HCT116 (cell line): Measurements from ENCODE around the gene AGTR1. TPM values are rescaled to one million over a fixed set of nuclear protein-coding genes. Genes with fewer than 3 reads are reported as not detected.

Experiments used
- ATAC-seq: fragments of 200-7000 bp; cut with Tn5 transposase; 2 replicates; pipeline ENCODE4 v1.9.1; 2020; ENCODE audit warnings: mild to moderate bottlenecking, moderate library complexity
- BruUV-seq: library from RNA; stranded (reverse); fragments of 400-500 nt; replicated peaks from 2 replicates; lab custom pipeline; 2021; lab: Mats Ljungman, UMichigan
- CTCF ChIA-PET: fragments of 300-600 bp; sonication (Branson Sonifier 250); formaldehyde crosslinking; loops from one replicate; lab custom pipeline; 2021; ENCODE audit warnings: antibody characterized with exemption; lab: Charles Lee
- POLR2A ChIA-PET: fragments of 300-600, 350-600 bp; sonication (Branson Sonifier 250); formaldehyde crosslinking; loops from one replicate; lab custom pipeline; 2021; ENCODE audit warnings: antibody characterized with exemption; lab: Charles Lee
- RAD21 ChIA-PET, 2 experiments: fragments of 300-600 bp; sonication (Branson Sonifier 250); formaldehyde crosslinking; loops; one replicate each; lab custom pipeline; 2023; ENCODE audit warnings: low total read pairs in 2 of 2; ENCODE audit not compliant: uncharacterized antibody in 2 of 2, unreplicated experiment in 2 of 2, low non-redundant PET in 1 of 2; lab: Charles Lee
- DNase-seq: peaks from one replicate; pipeline ENCODE4 v3.0.0-alpha.2; 2010; ENCODE audit warnings: low read depth, low spot score
- H2AFZ ChIP-seq: fragments of 200-600 bp; shearing (Covaris generic), sonication (generic); 2 replicates; pipeline ENCODE4 v1.6.1; 2017; ENCODE audit warnings: low read depth, mixed run types, mixed read lengths, antibody characterized with exemption, low read length; ENCODE audit not compliant: poor library complexity, severe bottlenecking
- H3K27ac ChIP-seq: 2 replicates; pipeline ENCODE4 v1.5.1; 2012; ENCODE audit warnings: low read depth, low read length
- H3K27me3 ChIP-seq: fragments of 200-600 bp; sonication (generic); 2 replicates; pipeline ENCODE4 v1.6.1; 2016; ENCODE audit warnings: mixed run types, low read length, mixed read lengths; ENCODE audit not compliant: insufficient read depth
- H3K36me3 ChIP-seq, 2 experiments: fragments of 200-500 bp in 1 of 2; fragments of 200-600 bp in 1 of 2; sonication (Bioruptor generic) in 1 of 2; sonication (generic) in 1 of 2; 2 replicates each; pipeline versions ENCODE4 v1.5.1 to v1.6.1; 2014 to 2016; ENCODE audit warnings: low read length in 2 of 2, inconsistent platforms in 1 of 2, mixed read lengths in 1 of 2, mixed run types in 1 of 2; ENCODE audit not compliant: insufficient read depth in 2 of 2, control insufficient read depth in 1 of 2
- H3K4me1 ChIP-seq, 2 experiments: fragments of 200-600 bp in 1 of 2; sonication (generic) in 1 of 2; 2 replicates each; pipeline versions ENCODE4 v1.5.1 to v1.6.1; 2012 to 2017; ENCODE audit warnings: low read length in 2 of 2, inconsistent platforms in 1 of 2, mild to moderate bottlenecking in 1 of 2, mixed read lengths in 1 of 2, mixed run types in 1 of 2, moderate library complexity in 1 of 2; ENCODE audit not compliant: insufficient read depth in 2 of 2, control insufficient read depth in 1 of 2
- H3K4me2 ChIP-seq: fragments of 200-600 bp; sonication (generic); 2 replicates; pipeline ENCODE4 v1.6.1; 2017; ENCODE audit warnings: mixed run types, low read length, mixed read lengths
- H3K4me3 ChIP-seq, 2 experiments: fragments of 200-600 bp in 1 of 2; sonication (generic) in 1 of 2; replicated peaks in 1 of 2; 2 replicates each; pipeline ENCODE4 v1.5.1; 2011 to 2016; ENCODE audit warnings: low read length in 2 of 2, control low read depth in 1 of 2, low read depth in 1 of 2, mild to moderate bottlenecking in 1 of 2, mixed read lengths in 1 of 2, mixed run types in 1 of 2
- H3K79me2 ChIP-seq: fragments of 200-600 bp; sonication (generic); 2 replicates; pipeline ENCODE4 v1.6.1; 2017; ENCODE audit warnings: mild to moderate bottlenecking, mixed run types, low read length, moderate library complexity, mixed read lengths; ENCODE audit not compliant: insufficient read depth
- H3K9ac ChIP-seq: fragments of 200-600 bp; sonication (generic); 2 replicates; pipeline ENCODE4 v1.6.1; 2016; ENCODE audit warnings: low read length, mixed read lengths
- H3K9me2 ChIP-seq: fragments of 200-600 bp; sonication (generic), shearing (Covaris generic); 2 replicates; pipeline ENCODE4 v1.6.1; 2017; ENCODE audit warnings: mixed run types, mild to moderate bottlenecking, moderate library complexity; ENCODE audit not compliant: insufficient read depth
- H3K9me3 ChIP-seq, 2 experiments: fragments of 200-500 bp in 1 of 2; fragments of 200-600 bp in 1 of 2; sonication (Bioruptor generic) in 1 of 2; sonication (generic) in 1 of 2; 2 replicates each; pipeline ENCODE4 v1.6.1; 2014 to 2017; ENCODE audit warnings: low read length in 2 of 2, mixed read lengths in 2 of 2, inconsistent platforms in 1 of 2, low read depth in 1 of 2, mild to moderate bottlenecking in 1 of 2, mixed run types in 1 of 2, moderate library complexity in 1 of 2; ENCODE audit not compliant: control insufficient read depth in 1 of 2, insufficient read depth in 1 of 2
- H4K20me1 ChIP-seq: fragments of 200-600 bp; sonication (generic), shearing (Covaris generic); 2 replicates; pipeline ENCODE4 v1.6.1; 2017; ENCODE audit warnings: mixed run types, mild to moderate bottlenecking, moderate library complexity; ENCODE audit not compliant: insufficient read depth
- CEBPB ChIP-seq: IDR thresholded peaks from 2 replicates; pipeline ENCODE4 v1.6.1; 2012; ENCODE audit warnings: low read depth
- EZH2phosphoT487 ChIP-seq: fragments of 200-600 bp; IDR thresholded peaks from 2 replicates; pipeline ENCODE4 v1.6.1; 2018; ENCODE audit warnings: antibody characterized with exemption, borderline replicate concordance
- POLR2A ChIP-seq: IDR thresholded peaks from 2 replicates; pipeline ENCODE4 v1.7.0; 2011; ENCODE audit warnings: borderline replicate concordance; ENCODE audit not compliant: insufficient read depth, insufficient read length; ENCODE audit errors: extremely low read depth
- RAD21 ChIP-seq: IDR thresholded peaks from 2 replicates; pipeline ENCODE4 v1.6.1; 2012; ENCODE audit warnings: low read depth, mild to moderate bottlenecking
- ZNF274 ChIP-seq: fragments of 200-500 bp; sonication (Bioruptor generic); IDR thresholded peaks from 2 replicates; pipeline ENCODE4 v1.6.1; 2014; ENCODE audit warnings: mild to moderate bottlenecking, low read depth, low read length, inconsistent platforms
- intact Hi-C: fragments of 100-400 bp; cut with micrococcal nuclease; formaldehyde crosslinking; loops from 2 replicates; pipeline ENCODE4 v1.10.0; 2022
- total RNA-seq: library from RNA; stranded (reverse); gene quantifications from one replicate; pipeline ENCODE4 v1.2.1, GENCODE V29; 2021; ENCODE audit not compliant: unreplicated experiment
- TF ChIP-seq, protein P1 (sequence below), 3 experiments: fragments of 200-600 bp in 1 of 3; sonication (generic) in 1 of 3; IDR thresholded peaks in 2 of 3; conservative IDR thresholded peaks in 1 of 3; 2 replicates each; pipeline ENCODE4 v1.5.1; 2012 to 2017; ENCODE audit warnings: low read depth in 2 of 3, low read length in 2 of 3, antibody characterized with exemption in 1 of 3, borderline replicate concordance in 1 of 3, control low read depth in 1 of 3, mild to moderate bottlenecking in 1 of 3, mixed read lengths in 1 of 3, mixed run types in 1 of 3, moderate library complexity in 1 of 3; ENCODE audit not compliant: insufficient read depth in 1 of 3
- TF ChIP-seq, protein P2 (sequence below): IDR thresholded peaks from 2 replicates; pipeline ENCODE4 v1.6.1; 2012
- TF ChIP-seq, protein P3 (sequence below): IDR thresholded peaks from 2 replicates; pipeline ENCODE4 v1.6.1; 2012; ENCODE audit warnings: low read depth

AGTR1 gene
- total RNA-seq, 1 experiment from 2014 or later = not detected

DNA sequence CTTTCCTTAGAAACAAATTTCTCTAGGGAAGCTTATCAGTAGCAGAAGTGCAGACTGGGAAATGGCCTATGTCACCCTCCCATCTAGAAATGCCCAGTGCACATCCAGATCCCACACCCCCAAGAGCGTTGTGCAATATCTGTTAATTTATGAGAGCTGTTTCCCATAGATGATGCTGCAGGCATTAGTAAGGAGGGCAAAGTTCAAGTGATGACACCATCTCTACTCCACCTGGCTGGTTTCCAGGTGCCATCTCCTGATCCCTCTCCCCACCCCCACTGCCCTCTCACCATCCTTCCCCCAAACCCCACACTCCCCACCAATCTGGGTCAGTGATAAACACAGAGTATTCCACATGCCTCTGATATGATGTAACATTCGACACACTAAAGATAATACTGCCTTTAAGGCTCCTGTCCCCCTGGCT is 39.4 kb downstream of the AGTR1 start:
- H3K4me3 ChIP-seq = no peak overlapping the region
- H3K9me2 ChIP-seq = no peaks in the 10 kb centered on the region
- no peaks in the 10 kb centered on the region for H4K20me1 ChIP-seq
- no peak for ATAC-seq
- H3K79me2 ChIP-seq = no peaks in the 10 kb centered on the region
- no peaks in the 10 kb centered on the region for H3K36me3 ChIP-seq
- no peaks in the 10 kb centered on the region for H3K27me3 ChIP-seq
- POLR2A ChIA-PET = no interaction called here
- no peak for DNase-seq
- H3K27ac ChIP-seq = no peak overlapping the region
- no peaks in the 10 kb centered on the region for H3K9me3 ChIP-seq
- H3K9ac ChIP-seq = no peak overlapping the region
- TF ChIP-seq, protein P1, sequence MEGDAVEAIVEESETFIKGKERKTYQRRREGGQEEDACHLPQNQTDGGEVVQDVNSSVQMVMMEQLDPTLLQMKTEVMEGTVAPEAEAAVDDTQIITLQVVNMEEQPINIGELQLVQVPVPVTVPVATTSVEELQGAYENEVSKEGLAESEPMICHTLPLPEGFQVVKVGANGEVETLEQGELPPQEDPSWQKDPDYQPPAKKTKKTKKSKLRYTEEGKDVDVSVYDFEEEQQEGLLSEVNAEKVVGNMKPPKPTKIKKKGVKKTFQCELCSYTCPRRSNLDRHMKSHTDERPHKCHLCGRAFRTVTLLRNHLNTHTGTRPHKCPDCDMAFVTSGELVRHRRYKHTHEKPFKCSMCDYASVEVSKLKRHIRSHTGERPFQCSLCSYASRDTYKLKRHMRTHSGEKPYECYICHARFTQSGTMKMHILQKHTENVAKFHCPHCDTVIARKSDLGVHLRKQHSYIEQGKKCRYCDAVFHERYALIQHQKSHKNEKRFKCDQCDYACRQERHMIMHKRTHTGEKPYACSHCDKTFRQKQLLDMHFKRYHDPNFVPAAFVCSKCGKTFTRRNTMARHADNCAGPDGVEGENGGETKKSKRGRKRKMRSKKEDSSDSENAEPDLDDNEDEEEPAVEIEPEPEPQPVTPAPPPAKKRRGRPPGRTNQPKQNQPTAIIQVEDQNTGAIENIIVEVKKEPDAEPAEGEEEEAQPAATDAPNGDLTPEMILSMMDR (IDR thresholded peaks at IDR 0.05 in 2 of 3, conservative IDR thresholded peaks at IDR 0.05 in 1 of 3; ENCODE audit: borderline replicate concordance in 1 of 3, insufficient read depth in 1 of 3, low read depth in 2 of 3, low read length in 2 of 3) = no peak
- TF ChIP-seq EZH2phosphoT487 (no peak), CEBPB (0 out of 2 replicates have a peak, but pooled peaks have one; percentile 26), RAD21 (no peak), POLR2A (no peak), ZNF274 (no peak)
- TF ChIP-seq, protein P2, sequence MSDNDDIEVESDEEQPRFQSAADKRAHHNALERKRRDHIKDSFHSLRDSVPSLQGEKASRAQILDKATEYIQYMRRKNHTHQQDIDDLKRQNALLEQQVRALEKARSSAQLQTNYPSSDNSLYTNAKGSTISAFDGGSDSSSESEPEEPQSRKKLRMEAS = no peak
- TF ChIP-seq, protein P3, sequence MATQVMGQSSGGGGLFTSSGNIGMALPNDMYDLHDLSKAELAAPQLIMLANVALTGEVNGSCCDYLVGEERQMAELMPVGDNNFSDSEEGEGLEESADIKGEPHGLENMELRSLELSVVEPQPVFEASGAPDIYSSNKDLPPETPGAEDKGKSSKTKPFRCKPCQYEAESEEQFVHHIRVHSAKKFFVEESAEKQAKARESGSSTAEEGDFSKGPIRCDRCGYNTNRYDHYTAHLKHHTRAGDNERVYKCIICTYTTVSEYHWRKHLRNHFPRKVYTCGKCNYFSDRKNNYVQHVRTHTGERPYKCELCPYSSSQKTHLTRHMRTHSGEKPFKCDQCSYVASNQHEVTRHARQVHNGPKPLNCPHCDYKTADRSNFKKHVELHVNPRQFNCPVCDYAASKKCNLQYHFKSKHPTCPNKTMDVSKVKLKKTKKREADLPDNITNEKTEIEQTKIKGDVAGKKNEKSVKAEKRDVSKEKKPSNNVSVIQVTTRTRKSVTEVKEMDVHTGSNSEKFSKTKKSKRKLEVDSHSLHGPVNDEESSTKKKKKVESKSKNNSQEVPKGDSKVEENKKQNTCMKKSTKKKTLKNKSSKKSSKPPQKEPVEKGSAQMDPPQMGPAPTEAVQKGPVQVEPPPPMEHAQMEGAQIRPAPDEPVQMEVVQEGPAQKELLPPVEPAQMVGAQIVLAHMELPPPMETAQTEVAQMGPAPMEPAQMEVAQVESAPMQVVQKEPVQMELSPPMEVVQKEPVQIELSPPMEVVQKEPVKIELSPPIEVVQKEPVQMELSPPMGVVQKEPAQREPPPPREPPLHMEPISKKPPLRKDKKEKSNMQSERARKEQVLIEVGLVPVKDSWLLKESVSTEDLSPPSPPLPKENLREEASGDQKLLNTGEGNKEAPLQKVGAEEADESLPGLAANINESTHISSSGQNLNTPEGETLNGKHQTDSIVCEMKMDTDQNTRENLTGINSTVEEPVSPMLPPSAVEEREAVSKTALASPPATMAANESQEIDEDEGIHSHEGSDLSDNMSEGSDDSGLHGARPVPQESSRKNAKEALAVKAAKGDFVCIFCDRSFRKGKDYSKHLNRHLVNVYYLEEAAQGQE = no peak
- TF ChIP-seq, all 23 proteins: peak for 1
- BruUV-seq = no TSS peak
- H2AFZ ChIP-seq = no peak overlapping the region
- H3K4me1 ChIP-seq = no peaks in the 10 kb centered on the region
- CTCF ChIA-PET = interaction anchor here (1.3 kb wide), 1 partner anchor 9 kb away, joined by 3 read pairs; no protein-coding TSS in a partner anchor
- no peak overlapping the region for H3K4me2 ChIP-seq
- intact Hi-C loops = no loop called here
- RAD21 ChIA-PET = no interaction called here
